ENCODE measurements around the gene OR10A4. TPM values are rescaled to one million over a fixed set of nuclear protein-coding genes. Genes with fewer than 3 reads are reported as not detected.
"Not testable (repeated sequence)": the region's sequence is repeated elsewhere in the genome, so short reads cannot be mapped to it uniquely, and the experiment has no call there.

Gene OR10A4
- total RNA-seq, 1 donor, result not detected

- Histone ChIP-seq H3K9me3 (ENCODE audit: low read depth, low read length) (no peaks in the 10 kb centered on the region), H3K4me1 (ENCODE audit: insufficient read depth, low read length) (no peaks in the 10 kb centered on the region), H3K4me3 (ENCODE audit: low read length) (no peak overlapping the region), H3K27me3 (ENCODE audit: insufficient read depth, low read length) (no peaks in the 10 kb centered on the region)
Measured at GRCh38 chr11:6876914-6877313, 489 bp downstream of the OR10A4 start.

- Histone ChIP-seq H3K9me3 (ENCODE audit: low read depth, low read length) (no peaks in the 10 kb centered on the region), H3K4me3 (ENCODE audit: low read length) (no peak overlapping the region), H3K4me1 (ENCODE audit: insufficient read depth, low read length) (no peaks in the 10 kb centered on the region), H3K27me3 (ENCODE audit: insufficient read depth, low read length) (no peaks in the 10 kb centered on the region)
Measured at GRCh38 chr11:6882751-6883150, 6.3 kb downstream of the OR10A4 start.

GRCh38 chr11:6887711-6888110 lies 11.3 kb downstream of the OR10A4 start:
- H3K4me3 ChIP-seq (ENCODE audit: low read length); H3K9me3 ChIP-seq (ENCODE audit: low read depth, low read length); H3K4me1 ChIP-seq (ENCODE audit: insufficient read depth, low read length); H3K27me3 ChIP-seq (ENCODE audit: insufficient read depth, low read length): not testable (repeated sequence)

- no peaks in the 10 kb centered on the region for H3K4me1 ChIP-seq (ENCODE audit: insufficient read depth, low read length)
- no peaks in the 10 kb centered on the region for H3K9me3 ChIP-seq (ENCODE audit: low read depth, low read length)
- H3K4me3 ChIP-seq (ENCODE audit: low read length), result no peak overlapping the region
- H3K27me3 ChIP-seq (ENCODE audit: insufficient read depth, low read length), result no peaks in the 10 kb centered on the region
Measured at GRCh38 chr11:6888830-6889229, 12.4 kb downstream of the OR10A4 start.

GRCh38 chr11:6889835-6890234 lies 13.4 kb downstream of the OR10A4 start:
- Histone ChIP-seq H3K9me3 (ENCODE audit: low read depth, low read length) (no peaks in the 10 kb centered on the region), H3K4me1 (ENCODE audit: insufficient read depth, low read length) (no peaks in the 10 kb centered on the region), H3K27me3 (ENCODE audit: insufficient read depth, low read length) (no peaks in the 10 kb centered on the region), H3K4me3 (ENCODE audit: low read length) (no peak overlapping the region)

GRCh38 chr11:6892400-6892799 lies 16.0 kb downstream of the OR10A4 start, which contains the start of gene OR2D2:
OR2D2 (minus strand) TSS chr11:6892500; CDS start chr11:6892500, 0 bp downstream.
- Histone ChIP-seq H3K4me1 (ENCODE audit: insufficient read depth, low read length) (no peaks in the 10 kb centered on the region), H3K27me3 (ENCODE audit: insufficient read depth, low read length) (no peaks in the 10 kb centered on the region), H3K9me3 (ENCODE audit: low read depth, low read length) (no peaks in the 10 kb centered on the region), H3K4me3 (ENCODE audit: low read length) (no peak within 1 kb of the TSS)

GRCh38 chr11:6894097-6894496 lies 17.7 kb downstream of the OR10A4 start:
- no peaks in the 10 kb centered on the region for H3K27me3 ChIP-seq (ENCODE audit: insufficient read depth, low read length)
- no peaks in the 10 kb centered on the region for H3K4me1 ChIP-seq (ENCODE audit: insufficient read depth, low read length)
- no peaks in the 10 kb centered on the region for H3K9me3 ChIP-seq (ENCODE audit: low read depth, low read length)
- no peak overlapping the region for H3K4me3 ChIP-seq (ENCODE audit: low read length)

- Histone ChIP-seq H3K4me1 (ENCODE audit: insufficient read depth, low read length) (no peaks in the 10 kb centered on the region), H3K27me3 (ENCODE audit: insufficient read depth, low read length) (no peaks in the 10 kb centered on the region), H3K9me3 (ENCODE audit: low read depth, low read length) (no peaks in the 10 kb centered on the region)
Measured at GRCh38 chr11:6895010-6895409, 18.6 kb downstream of the OR10A4 start.

GRCh38 chr11:6898911-6899310 lies 22.5 kb downstream of the OR10A4 start:
- Histone ChIP-seq H3K9me3 (ENCODE audit: low read depth, low read length) (no peaks in the 10 kb centered on the region), H3K4me1 (ENCODE audit: insufficient read depth, low read length) (no peaks in the 10 kb centered on the region), H3K27me3 (ENCODE audit: insufficient read depth, low read length) (no peaks in the 10 kb centered on the region), H3K4me3 (ENCODE audit: low read length) (no peak overlapping the region)

More at GRCh38 chr11:6895010-6895409, 18.6 kb downstream of the OR10A4 start:
- no peak overlapping the region for H3K4me3 ChIP-seq (ENCODE audit: low read length)

GRCh38 chr11:6900327-6900999 lies 24.0 kb downstream of the OR10A4 start:
- no peaks in the 10 kb centered on the region for H3K27me3 ChIP-seq (ENCODE audit: insufficient read depth, low read length)
- no peaks in the 10 kb centered on the region for H3K9me3 ChIP-seq (ENCODE audit: low read depth, low read length)
- no peaks in the 10 kb centered on the region for H3K4me1 ChIP-seq (ENCODE audit: insufficient read depth, low read length)
- no peak overlapping the region for H3K4me3 ChIP-seq (ENCODE audit: low read length)

GRCh38 chr11:6904804-6905203 lies 28.4 kb downstream of the OR10A4 start:
- H3K27me3 ChIP-seq (ENCODE audit: insufficient read depth, low read length); H3K9me3 ChIP-seq (ENCODE audit: low read depth, low read length); H3K4me1 ChIP-seq (ENCODE audit: insufficient read depth, low read length); H3K4me3 ChIP-seq (ENCODE audit: low read length): not testable (repeated sequence)

- no peaks in the 10 kb centered on the region for H3K27me3 ChIP-seq (ENCODE audit: insufficient read depth, low read length)
- no peaks in the 10 kb centered on the region for H3K4me1 ChIP-seq (ENCODE audit: insufficient read depth, low read length)
- H3K9me3 ChIP-seq (ENCODE audit: low read depth, low read length), result no peaks in the 10 kb centered on the region
- H3K4me3 ChIP-seq (ENCODE audit: low read length), result no peak overlapping the region
Measured at GRCh38 chr11:6911378-6911777, 35.0 kb downstream of the OR10A4 start.

- H3K27me3 ChIP-seq (ENCODE audit: insufficient read depth, low read length), result no peaks in the 10 kb centered on the region
- no peaks in the 10 kb centered on the region for H3K4me1 ChIP-seq (ENCODE audit: insufficient read depth, low read length)
- H3K4me3 ChIP-seq (ENCODE audit: low read length), result no peak overlapping the region
- no peaks in the 10 kb centered on the region for H3K9me3 ChIP-seq (ENCODE audit: low read depth, low read length)
Measured at GRCh38 chr11:6911948-6912347, 35.5 kb downstream of the OR10A4 start.

- no peaks in the 10 kb centered on the region for H3K9me3 ChIP-seq (ENCODE audit: low read depth, low read length)
- H3K27me3 ChIP-seq (ENCODE audit: insufficient read depth, low read length), result peaks cover 5% of the 10 kb centered on the region
- H3K4me1 ChIP-seq (ENCODE audit: insufficient read depth, low read length), result no peaks in the 10 kb centered on the region
- H3K4me3 ChIP-seq (ENCODE audit: low read length), result no peak overlapping the region
Measured at GRCh38 chr11:6919698-6920097, 43.3 kb downstream of the OR10A4 start.

GRCh38 chr11:6920702-6921101 lies 44.3 kb downstream of the OR10A4 start, which contains the start of gene OR2D3:
OR2D3 (plus strand) TSS chr11:6921002; CDS start chr11:6921002, 0 bp downstream.
- Histone ChIP-seq H3K27me3 (ENCODE audit: insufficient read depth, low read length) (peaks cover 6% of the 10 kb centered on the region), H3K4me3 (ENCODE audit: low read length) (no peak within 1 kb of the TSS), H3K9me3 (ENCODE audit: low read depth, low read length) (no peaks in the 10 kb centered on the region), H3K4me1 (ENCODE audit: insufficient read depth, low read length) (no peaks in the 10 kb centered on the region)

GRCh38 chr11:6925007-6925577 lies 48.7 kb downstream of the OR10A4 start:
- no peaks in the 10 kb centered on the region for H3K9me3 ChIP-seq (ENCODE audit: low read depth, low read length)
- no peak overlapping the region for H3K4me3 ChIP-seq (ENCODE audit: low read length)
- peaks cover 16% of the 10 kb centered on the region for H3K27me3 ChIP-seq (ENCODE audit: insufficient read depth, low read length)
- peaks cover 18% of the 10 kb centered on the region for H3K4me1 ChIP-seq (ENCODE audit: insufficient read depth, low read length)

Data from mononuclear cell (primary cell).